CD4-positive, CD25-positive, alpha-beta regulatory T cell (primary cell): Measurements from ENCODE around the gene PITX1. TPM values are rescaled to one million over a fixed set of nuclear protein-coding genes. Genes with fewer than 3 reads are reported as not detected.

ENCODE experiments used
- ATAC-seq, 2 donors: fragments of 150-1000 bp; cut with Tn5 transposase; one replicate each; pipeline ENCODE4 v1.10.0; 2021; ENCODE audit warnings: low read depth in 2 of 2, moderate number of reproducible peaks in 2 of 2, moderate library complexity in 1 of 2
- DNase-seq, 3 donors: peaks; one replicate each; pipeline versions ENCODE4 v3.0.0 to v3.0.0-alpha.2; 2012 to 2022; ENCODE audit warnings: mixed read lengths in 1 of 3
- H3K27ac ChIP-seq: one replicate; pipeline ENCODE4 v1.7.0; 2013; ENCODE audit warnings: mild to moderate bottlenecking, low read length; ENCODE audit not compliant: insufficient read depth, poor library complexity, severe bottlenecking
- H3K27me3 ChIP-seq: one replicate; pipeline ENCODE4 v1.7.0; 2013; ENCODE audit warnings: low read length; ENCODE audit not compliant: control insufficient read depth, insufficient read depth
- H3K36me3 ChIP-seq: one replicate; pipeline ENCODE4 v1.7.0; 2013; ENCODE audit warnings: mild to moderate bottlenecking, low read length, moderate library complexity; ENCODE audit not compliant: control insufficient read depth, insufficient read depth
- H3K4me1 ChIP-seq: 2 replicates; pipeline ENCODE4 v1.7.0; 2013; ENCODE audit warnings: mild to moderate bottlenecking, low read length; ENCODE audit not compliant: insufficient read depth, control insufficient read depth, poor library complexity, severe bottlenecking
- H3K4me3 ChIP-seq: one replicate; pipeline ENCODE4 v1.7.0; 2013; ENCODE audit warnings: low read depth, mild to moderate bottlenecking, low read length, moderate library complexity
- H3K9me3 ChIP-seq, 2 experiments: 1 replicate in 1 of 2; 2 replicates in 1 of 2; pipeline ENCODE4 v1.7.0; 2013; ENCODE audit warnings: low read length in 2 of 2, mild to moderate bottlenecking in 1 of 2, moderate library complexity in 1 of 2; ENCODE audit not compliant: control insufficient read depth in 2 of 2
- H3K27ac Mint-ChIP-seq, 3 donors: one replicate each; pipeline ENCODE4 v1.8.0; 2020 to 2022; ENCODE audit warnings: mild to moderate bottlenecking in 3 of 3, mixed read lengths in 3 of 3, moderate library complexity in 2 of 3
- H3K27me3 Mint-ChIP-seq: one replicate; pipeline ENCODE4 v1.8.0; 2022; ENCODE audit warnings: mild to moderate bottlenecking, mixed read lengths
- H3K36me3 Mint-ChIP-seq: one replicate; pipeline ENCODE4 v1.8.0; 2020; ENCODE audit warnings: mixed read lengths
- H3K4me1 Mint-ChIP-seq, 4 donors: one replicate each; pipeline ENCODE4 v1.8.0; 2020 to 2022; ENCODE audit warnings: mixed read lengths in 4 of 4, mild to moderate bottlenecking in 1 of 4
- H3K4me3 Mint-ChIP-seq, 4 donors: one replicate each; pipeline ENCODE4 v1.8.0; 2020 to 2022; ENCODE audit warnings: mild to moderate bottlenecking in 4 of 4, mixed read lengths in 4 of 4, moderate library complexity in 3 of 4
- H3K9me3 Mint-ChIP-seq, 7 donors: one replicate each; pipeline ENCODE4 v1.8.0; 2020 to 2022; ENCODE audit warnings: mixed read lengths in 7 of 7, mild to moderate bottlenecking in 3 of 7, moderate library complexity in 2 of 7
- polyA plus RNA-seq, 4 donors: library from polyadenylated mRNA; unstranded; fragments of 300-500 nt; fragmentation: Illumina TruSeq; gene quantifications; one replicate each; pipeline ENCODE4 v1.2.3, GENCODE V29; 2021
- total RNA-seq: library from RNA; stranded (reverse); gene quantifications from one replicate; pipeline ENCODE4 v1.2.3, GENCODE V29; 2022

The PITX1 gene
- total and polyA plus RNA-seq, 5 donors from 2014 or later = not detected

DNA sequence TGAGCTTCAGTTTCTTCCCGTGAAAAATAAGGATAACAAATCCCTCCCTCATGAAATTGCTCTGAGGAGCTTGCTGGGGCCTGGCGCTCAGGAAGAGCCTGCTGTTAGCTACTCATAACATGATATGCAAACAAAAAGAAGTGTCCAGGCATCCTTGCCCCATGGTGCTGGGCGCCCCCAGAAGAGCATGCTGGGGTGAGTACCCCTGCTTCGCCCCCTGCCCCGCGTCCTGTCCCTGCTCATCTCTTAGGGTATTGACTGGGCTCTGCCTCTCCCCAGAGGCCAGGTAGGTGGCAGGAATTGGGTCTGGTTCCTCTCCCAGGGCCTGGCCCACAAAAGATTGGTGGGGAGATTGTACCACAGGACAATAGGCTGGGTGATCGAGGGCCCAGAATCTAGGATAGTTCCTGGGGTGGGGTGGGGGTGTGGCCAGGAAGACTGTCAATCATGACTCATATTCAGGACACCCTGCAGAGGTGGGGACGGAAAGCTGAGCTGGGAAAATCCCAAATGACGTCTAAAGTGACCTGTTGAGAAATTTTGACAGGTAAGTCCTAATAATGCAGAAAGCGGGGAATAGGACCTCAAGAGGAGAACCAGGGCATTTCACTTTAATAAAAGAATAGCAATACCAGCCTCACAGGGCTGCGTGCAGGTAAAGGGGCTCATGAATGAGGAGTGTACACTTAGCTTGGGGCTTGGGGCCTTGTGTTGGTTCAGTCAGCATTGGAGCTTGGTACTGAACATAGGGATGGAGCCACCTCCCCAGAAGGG, 8.9 kb downstream of the PITX1 start:
- Histone ChIP-seq H3K27ac (no peak overlapping the region), H3K36me3 (no peaks in the 10 kb centered on the region), H3K27me3 (peaks cover 7% of the 10 kb centered on the region), H3K9me3 (no peaks in the 10 kb centered on the region), H3K4me1 (peaks cover 3% of the 10 kb centered on the region), H3K4me3 (no peak overlapping the region)
- Mint-ChIP-seq H3K36me3 (no peaks in the 10 kb centered on the region), H3K9me3 (peaks cover 0 to 8% (median 0%) of the 10 kb centered on the region in 7 donors), H3K4me1 (peaks cover 4 to 11% (median 9%) of the 10 kb centered on the region in 4 donors), H3K27me3 (peaks cover 52% of the 10 kb centered on the region), H3K4me3 (no peak overlapping the region), H3K27ac (no peak overlapping the region)
- no peak for DNase-seq
- ATAC-seq = no peak

DNA sequence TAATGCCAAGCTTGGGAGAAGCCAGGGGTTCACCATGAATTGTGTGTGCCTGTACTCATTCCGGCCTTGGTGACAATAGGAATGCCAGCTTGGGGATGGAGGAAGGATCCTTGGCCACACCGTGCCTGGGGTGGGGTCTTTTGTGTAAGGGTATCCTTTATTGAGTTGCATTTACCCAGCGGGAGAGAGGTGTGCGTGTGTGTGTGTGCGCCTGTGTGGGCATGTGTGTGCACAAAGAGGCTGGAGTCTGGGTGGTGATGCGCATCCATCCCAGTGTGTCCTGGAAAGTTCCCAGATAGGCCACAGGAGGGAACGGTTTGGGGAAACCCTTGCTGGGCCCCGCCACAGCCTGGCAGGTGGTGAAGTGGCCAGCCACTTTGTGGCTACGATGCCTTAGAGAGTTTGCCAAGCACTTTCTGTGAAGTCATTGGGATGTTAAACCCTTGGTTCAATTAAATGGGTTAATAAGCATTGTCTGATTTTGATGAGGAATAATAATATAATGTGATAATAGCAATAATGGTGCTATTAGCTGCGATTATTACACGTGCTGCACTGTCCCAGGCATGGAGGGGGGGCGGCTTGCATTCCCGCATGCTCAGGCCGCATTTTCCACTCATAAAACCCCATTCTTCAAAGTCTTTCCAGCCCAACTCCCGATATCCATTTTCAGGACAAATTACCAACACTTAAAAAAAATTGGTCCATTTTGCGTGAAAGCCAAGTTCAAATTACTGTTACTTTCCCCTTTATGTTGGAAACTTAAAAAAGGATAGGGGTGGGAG, 13.7 kb downstream of the PITX1 start:
- Mint-ChIP-seq H3K4me3 (no peak overlapping the region), H3K27me3 (peaks cover 29% of the 10 kb centered on the region), H3K27ac (no peak overlapping the region), H3K4me1 (peaks cover 0 to 4% (median 0%) of the 10 kb centered on the region in 4 donors), H3K36me3 (no peaks in the 10 kb centered on the region), H3K9me3 (peaks cover 0 to 3% (median 0%) of the 10 kb centered on the region in 7 donors)
- Histone ChIP-seq H3K4me1 (no peaks in the 10 kb centered on the region), H3K4me3 (no peak overlapping the region), H3K27me3 (no peaks in the 10 kb centered on the region), H3K9me3 (no peaks in the 10 kb centered on the region), H3K27ac (no peak overlapping the region), H3K36me3 (no peaks in the 10 kb centered on the region)
- ATAC-seq (no peak), DNase-seq (no peak)

DNA sequence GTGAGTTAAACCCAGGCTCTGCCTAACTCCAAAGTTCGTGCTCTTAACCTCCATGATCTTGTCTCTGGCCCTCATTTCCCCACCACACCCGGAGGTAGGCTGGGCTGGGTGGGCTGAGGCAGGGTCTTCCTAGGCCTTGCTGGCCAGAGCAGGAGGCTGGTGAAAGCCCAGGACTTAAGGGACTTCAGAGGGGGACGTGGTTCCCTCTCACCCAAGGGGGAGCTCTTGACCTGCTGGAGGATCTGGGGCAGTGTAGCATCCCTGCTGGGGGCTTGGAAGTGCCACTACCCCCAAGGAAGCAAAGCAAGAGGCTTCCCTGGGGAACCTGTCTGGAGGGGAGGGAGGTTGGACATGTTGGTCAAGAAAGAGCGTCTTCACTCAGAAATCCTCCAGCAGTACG, 14.7 kb downstream of the PITX1 start:
- DNase-seq (no peak), ATAC-seq (no peak)
- peaks cover 0 to 4% (median 0%) of the 10 kb centered on the region in 4 donors for H3K4me1 Mint-ChIP-seq
- Histone ChIP-seq H3K4me3 (no peak overlapping the region), H3K9me3 (no peaks in the 10 kb centered on the region), H3K27me3 (no peaks in the 10 kb centered on the region), H3K36me3 (no peaks in the 10 kb centered on the region), H3K27ac (no peak overlapping the region), H3K4me1 (no peaks in the 10 kb centered on the region)
- H3K9me3 Mint-ChIP-seq = peaks cover 0 to 3% (median 0%) of the 10 kb centered on the region in 7 donors
- H3K27me3 Mint-ChIP-seq = peaks cover 25% of the 10 kb centered on the region
- H3K27ac Mint-ChIP-seq = no peak overlapping the region
- no peak overlapping the region for H3K4me3 Mint-ChIP-seq
- H3K36me3 Mint-ChIP-seq = no peaks in the 10 kb centered on the region

DNA sequence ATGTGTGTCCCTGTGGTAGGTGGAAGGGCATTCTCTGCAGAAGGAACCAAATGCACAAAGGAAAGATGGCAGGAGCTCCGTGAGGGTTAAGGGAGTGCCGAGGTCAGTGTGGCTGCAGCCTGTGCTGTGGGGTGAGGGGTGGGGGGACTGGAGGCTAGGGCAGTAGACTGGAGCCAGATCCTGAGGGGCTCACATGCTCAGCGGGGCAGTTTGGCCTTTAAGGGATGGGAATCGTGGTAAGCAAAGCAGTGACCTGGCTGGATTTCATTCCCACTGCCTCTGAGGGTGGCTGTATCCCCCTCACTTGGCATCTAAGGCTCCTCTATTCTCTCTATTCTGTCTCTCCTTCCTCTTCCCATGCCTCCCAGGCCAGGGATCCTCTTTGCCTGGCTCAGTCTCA, 15.6 kb downstream of the PITX1 start:
- ATAC-seq = no peak
- H3K36me3 ChIP-seq = no peaks in the 10 kb centered on the region
- no peak for DNase-seq
- H3K9me3 ChIP-seq = no peaks in the 10 kb centered on the region
- H3K27ac ChIP-seq = no peak overlapping the region
- H3K27me3 ChIP-seq = no peaks in the 10 kb centered on the region
- no peak overlapping the region for H3K4me3 ChIP-seq
- H3K4me1 Mint-ChIP-seq = peaks cover 0 to 4% (median 0%) of the 10 kb centered on the region in 4 donors
- H3K27me3 Mint-ChIP-seq = peaks cover 22% of the 10 kb centered on the region
- no peak overlapping the region for H3K4me3 Mint-ChIP-seq
- peaks cover 0 to 3% (median 0%) of the 10 kb centered on the region in 7 donors for H3K9me3 Mint-ChIP-seq
- no peak overlapping the region for H3K27ac Mint-ChIP-seq
- H3K4me1 ChIP-seq = no peaks in the 10 kb centered on the region
- H3K36me3 Mint-ChIP-seq = no peaks in the 10 kb centered on the region

DNA sequence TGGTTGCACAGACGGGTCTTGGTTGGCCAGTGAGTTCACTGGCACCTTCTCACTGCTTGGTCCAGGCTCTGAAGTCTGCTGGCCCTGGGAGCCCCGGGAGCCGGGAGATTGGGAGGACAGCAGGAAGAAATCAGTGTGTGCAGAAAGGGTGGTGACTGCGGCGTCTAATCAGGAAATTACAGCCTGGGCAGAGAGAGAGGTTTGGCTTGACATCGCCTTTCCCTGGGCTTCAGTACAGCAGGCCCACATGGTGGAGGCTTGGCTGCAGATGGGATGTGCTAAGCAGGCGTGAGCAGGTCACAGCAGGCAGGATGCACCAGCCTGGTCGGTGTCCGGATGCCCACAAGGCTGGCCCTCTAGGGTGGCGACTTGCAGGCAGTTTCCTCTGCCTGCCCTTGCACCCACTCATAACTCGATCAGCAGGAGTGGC, 17.2 kb downstream of the PITX1 start:
- H3K4me1 Mint-ChIP-seq = no peaks in the 10 kb centered on the region
- no peak overlapping the region for H3K27ac ChIP-seq
- H3K9me3 Mint-ChIP-seq = peaks cover 0 to 5% (median 0%) of the 10 kb centered on the region in 7 donors
- H3K36me3 Mint-ChIP-seq = no peaks in the 10 kb centered on the region
- ATAC-seq (no peak), DNase-seq (no peak)
- H3K9me3 ChIP-seq = no peaks in the 10 kb centered on the region
- H3K4me1 ChIP-seq = no peaks in the 10 kb centered on the region
- H3K4me3 ChIP-seq = no peak overlapping the region
- H3K27ac Mint-ChIP-seq = no peak overlapping the region
- no peak overlapping the region for H3K4me3 Mint-ChIP-seq
- peaks cover 17% of the 10 kb centered on the region for H3K27me3 Mint-ChIP-seq
- no peaks in the 10 kb centered on the region for H3K27me3 ChIP-seq
- no peaks in the 10 kb centered on the region for H3K36me3 ChIP-seq

DNA sequence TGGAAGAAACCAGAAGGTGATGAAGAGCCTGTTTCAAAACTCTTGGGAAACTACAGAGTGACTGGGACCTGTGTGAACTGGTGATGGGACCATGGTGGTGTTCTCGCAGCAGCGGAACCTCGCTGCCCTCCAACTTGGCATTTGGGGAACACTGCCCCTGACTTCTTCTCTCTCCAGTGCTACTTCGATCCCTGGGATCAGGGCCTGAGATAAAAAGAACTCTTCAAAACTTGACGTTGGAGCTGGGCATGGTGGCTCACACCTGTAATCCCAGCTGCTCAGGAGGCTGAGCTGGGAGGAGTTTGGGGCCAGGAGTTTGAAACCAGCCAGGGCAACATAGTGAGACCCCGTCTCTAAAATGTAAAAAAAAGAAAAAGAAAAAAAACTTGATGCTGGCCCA, 18.1 kb downstream of the PITX1 start:
- H3K27ac Mint-ChIP-seq = no peak overlapping the region
- no peaks in the 10 kb centered on the region for H3K4me1 ChIP-seq
- H3K27ac ChIP-seq = no peak overlapping the region
- peaks cover 0 to 4% (median 0%) of the 10 kb centered on the region in 7 donors for H3K9me3 Mint-ChIP-seq
- ATAC-seq = no peak
- H3K4me1 Mint-ChIP-seq = no peaks in the 10 kb centered on the region
- H3K27me3 Mint-ChIP-seq = peaks cover 17% of the 10 kb centered on the region
- no peak for DNase-seq
- H3K27me3 ChIP-seq = no peaks in the 10 kb centered on the region
- no peak overlapping the region for H3K4me3 ChIP-seq
- no peaks in the 10 kb centered on the region for H3K9me3 ChIP-seq
- no peak overlapping the region for H3K4me3 Mint-ChIP-seq
- H3K36me3 Mint-ChIP-seq = no peaks in the 10 kb centered on the region
- no peaks in the 10 kb centered on the region for H3K36me3 ChIP-seq

DNA sequence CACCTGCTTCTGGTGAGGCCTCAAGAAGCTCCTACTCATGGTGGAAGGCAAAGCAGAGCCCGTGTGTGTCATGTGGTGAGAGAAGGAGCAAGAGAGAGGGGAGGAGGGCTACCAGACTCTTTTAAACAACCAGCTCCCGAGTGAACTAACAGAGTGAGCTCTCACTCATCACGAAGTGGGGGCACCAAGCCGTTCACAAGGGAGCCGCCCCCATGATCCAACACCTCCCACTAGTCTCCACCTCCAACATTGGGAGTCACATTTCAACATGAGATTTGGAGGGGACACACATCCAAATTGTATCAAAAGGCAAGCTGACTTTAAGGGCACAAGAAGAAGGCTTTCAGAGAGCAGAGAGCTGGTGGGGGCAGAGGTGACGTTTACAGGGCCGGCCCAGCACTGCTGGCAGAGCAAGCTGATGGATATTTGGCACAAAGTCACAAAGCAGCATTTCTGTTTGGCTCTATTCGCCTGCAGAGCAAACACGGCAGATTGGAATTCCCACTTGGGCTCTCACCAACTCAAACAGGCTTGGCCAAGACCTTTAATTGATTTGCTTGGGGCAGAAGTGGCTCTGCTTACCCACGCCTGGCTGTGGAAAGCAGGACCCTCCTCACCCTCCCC, 20.0 kb downstream of the PITX1 start:
- Mint-ChIP-seq H3K36me3 (no peaks in the 10 kb centered on the region), H3K4me1 (no peaks in the 10 kb centered on the region), H3K4me3 (no peak overlapping the region), H3K27me3 (peaks cover 9% of the 10 kb centered on the region), H3K9me3 (peaks cover 0 to 2% (median 0%) of the 10 kb centered on the region in 7 donors), H3K27ac (no peak overlapping the region)
- DNase-seq (no peak), ATAC-seq (no peak)
- H3K27me3 ChIP-seq = no peaks in the 10 kb centered on the region
- no peak overlapping the region for H3K27ac ChIP-seq
- no peaks in the 10 kb centered on the region for H3K36me3 ChIP-seq
- H3K4me1 ChIP-seq = no peaks in the 10 kb centered on the region
- no peaks in the 10 kb centered on the region for H3K9me3 ChIP-seq
- H3K4me3 ChIP-seq = no peak overlapping the region
